ENCODE results near the gene TFAP2B. TPM values are rescaled to one million over a fixed set of nuclear protein-coding genes. Genes with fewer than 3 reads are reported as not detected.
A peak's percentile ranks its signal among the peaks of the same experiment; 100 is the strongest.

Gene TFAP2B
- total and polyA plus RNA-seq, 7 donors: not detected

- Histone ChIP-seq H3K9me3 (no peaks in the 10 kb centered on the region), H3K36me3 (ENCODE audit: insufficient read depth in 1 of 2, low read depth in 1 of 2) (no peaks in the 10 kb centered on the region), H3K27me3 (ENCODE audit: insufficient read depth in 3 of 3, low read length in 2 of 3) (peaks cover 9 to 94% (median 47%) of the 10 kb centered on the region in 3 donors), H3K4me1 (peaks cover 4% of the 10 kb centered on the region), H3K4me3 (no peak overlapping the region), H3K27ac (no peak overlapping the region)
- WGBS, 3 donors: 8 to 12% (median 11%) methylated on average over 8 of the region's 8 CpGs
- no peak for ATAC-seq
- intact Hi-C loops (cut with DNase I): no loop called here
- DNase-seq: no peak
- no peak for TF ChIP-seq CTCF (IDR thresholded peaks at IDR 0.05)
Measured at GRCh38 chr6:50846852-50847155, 28.1 kb downstream of the TFAP2B start.

GRCh38 chr6:50847890-50848594 is 29.4 kb downstream of the TFAP2B start:
- Histone ChIP-seq H3K36me3 (ENCODE audit: insufficient read depth in 1 of 2, low read depth in 1 of 2) (no peaks in the 10 kb centered on the region), H3K9me3 (no peaks in the 10 kb centered on the region), H3K4me3 (no peak overlapping the region), H3K27me3 (ENCODE audit: insufficient read depth in 3 of 3, low read length in 2 of 3) (peaks cover 2 to 89% (median 37%) of the 10 kb centered on the region in 3 donors), H3K27ac (no peak overlapping the region), H3K4me1 (peaks cover 4% of the 10 kb centered on the region)
- TF ChIP-seq CTCF (IDR thresholded peaks at IDR 0.05): no peak
- intact Hi-C loops (cut with DNase I): no loop called here
- ATAC-seq (no peak), DNase-seq (no peak)
- whole genome bisulfite sequencing, 3 donors: 8 to 9% (median 8%) methylated on average over 7 of the region's 7 CpGs

GRCh38 chr6:50848989-50849795 is 30.5 kb downstream of the TFAP2B start:
- Histone ChIP-seq H3K36me3 (ENCODE audit: insufficient read depth in 1 of 2, low read depth in 1 of 2) (no peaks in the 10 kb centered on the region), H3K27ac (no peak overlapping the region), H3K27me3 (ENCODE audit: insufficient read depth in 3 of 3, low read length in 2 of 3) (peaks cover 2 to 81% (median 36%) of the 10 kb centered on the region in 3 donors), H3K4me3 (no peak overlapping the region), H3K9me3 (no peaks in the 10 kb centered on the region), H3K4me1 (peaks cover 4% of the 10 kb centered on the region)
- intact Hi-C loops (cut with DNase I): no loop called here
- TF ChIP-seq CTCF (IDR thresholded peaks at IDR 0.05): no peak
- DNase-seq (no peak), ATAC-seq (no peak)
- WGBS, 3 donors: 5 to 6% (median 6%) methylated on average over 27 of the region's 27 CpGs

- TF ChIP-seq CTCF (IDR thresholded peaks at IDR 0.05): no peak
- no peaks in the 10 kb centered on the region for H3K36me3 ChIP-seq (ENCODE audit: insufficient read depth in 1 of 2, low read depth in 1 of 2)
- DNase-seq (no peak), ATAC-seq (peak in 1 of 4 donors; percentile 15)
- intact Hi-C loops (cut with DNase I): no loop called here
- peaks cover 4% of the 10 kb centered on the region for H3K4me1 ChIP-seq
- WGBS, 3 donors: 1 to 3% (median 2%) methylated on average over 21 to 22 of the region's 22 CpGs
- peak overlapping the region; percentile 57 for H3K4me3 ChIP-seq
- H3K9me3 ChIP-seq: no peaks in the 10 kb centered on the region
- no peak overlapping the region for H3K27ac ChIP-seq
- H3K27me3 ChIP-seq (ENCODE audit: insufficient read depth in 3 of 3, low read length in 2 of 3): peaks cover 6 to 75% (median 36%) of the 10 kb centered on the region in 3 donors
Measured at GRCh38 chr6:50849796-50850180, 31.1 kb downstream of the TFAP2B start.

All from psoas muscle (tissue), 8 donors.